Muscle layer of duodenum (tissue), 2 donors: Measurements from ENCODE around the gene VPS35L.
"Not testable (repeated sequence)": the region's sequence is repeated elsewhere in the genome, so short reads cannot be mapped to it uniquely, and the experiment has no call there.

Source experiments
- H3K27ac ChIP-seq: one replicate; pipeline ENCODE4 v1.7.0; 2013; ENCODE audit warnings: mild to moderate bottlenecking, low read length
- H3K27me3 ChIP-seq: one replicate; pipeline ENCODE4 v1.7.0; 2013; ENCODE audit warnings: low read depth, mild to moderate bottlenecking, control low read depth, low read length
- H3K36me3 ChIP-seq, 2 donors: one replicate each; pipeline ENCODE4 v1.7.0; 2013; ENCODE audit warnings: low read length in 2 of 2, control low read depth in 1 of 2, mild to moderate bottlenecking in 1 of 2; ENCODE audit not compliant: insufficient read depth in 2 of 2, control insufficient read depth in 1 of 2
- H3K4me1 ChIP-seq, 2 donors: one replicate each; pipeline ENCODE4 v1.7.0; 2013; ENCODE audit warnings: low read length in 2 of 2, mild to moderate bottlenecking in 2 of 2, control low read depth in 1 of 2, moderate library complexity in 1 of 2; ENCODE audit not compliant: insufficient read depth in 2 of 2, control insufficient read depth in 1 of 2
- H3K4me3 ChIP-seq, 2 donors: one replicate each; pipeline ENCODE4 v1.7.0; 2013; ENCODE audit warnings: low read length in 2 of 2, low read depth in 1 of 2, mild to moderate bottlenecking in 1 of 2
- H3K9me3 ChIP-seq, 2 donors: one replicate each; pipeline ENCODE4 v1.7.0; 2013; ENCODE audit warnings: low read length in 2 of 2, control low read depth in 1 of 2, mild to moderate bottlenecking in 1 of 2; ENCODE audit not compliant: control insufficient read depth in 1 of 2
- donor health status: healthy.

VPS35L gene

DNA sequence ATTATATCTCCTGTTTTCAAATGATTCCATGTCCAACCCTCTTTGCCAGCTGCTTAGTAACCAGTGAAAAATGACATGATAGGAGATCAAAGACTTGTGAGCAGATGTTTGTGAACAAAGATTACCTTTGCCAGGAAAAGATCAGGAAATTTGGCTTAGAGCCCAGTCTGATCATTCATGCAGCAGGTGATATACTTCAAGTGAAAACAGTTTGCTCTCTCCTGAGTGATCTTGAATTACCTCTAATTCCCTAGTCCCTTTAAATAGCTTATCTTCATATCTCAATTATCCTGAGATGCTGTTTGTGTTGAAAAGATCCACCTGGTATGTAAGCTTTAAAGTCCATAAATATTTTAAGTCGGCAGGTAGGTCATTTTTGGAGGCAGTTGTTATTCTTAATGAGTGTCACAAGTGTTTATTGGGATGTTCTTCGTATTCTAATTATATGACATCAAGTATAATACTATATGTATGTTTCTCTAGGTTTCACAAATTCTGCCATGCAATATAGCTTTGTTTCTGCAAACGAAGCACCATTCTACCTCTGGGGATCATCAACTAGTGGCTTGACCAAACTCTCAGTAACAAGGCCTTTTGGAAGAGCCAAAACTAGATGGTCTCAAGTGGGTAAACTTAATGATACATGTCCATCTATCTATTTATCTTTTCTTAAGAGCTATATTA lies 13.2 kb upstream of the VPS35L start:
- Histone ChIP-seq H3K4me1 (no peaks in the 10 kb centered on the region), H3K27me3 (no peaks in the 10 kb centered on the region), H3K9me3 (no peaks in the 10 kb centered on the region), H3K4me3 (no peak overlapping the region), H3K27ac (no peak overlapping the region), H3K36me3 (peaks cover 25 to 39% of the 10 kb centered on the region in 2 donors)

DNA sequence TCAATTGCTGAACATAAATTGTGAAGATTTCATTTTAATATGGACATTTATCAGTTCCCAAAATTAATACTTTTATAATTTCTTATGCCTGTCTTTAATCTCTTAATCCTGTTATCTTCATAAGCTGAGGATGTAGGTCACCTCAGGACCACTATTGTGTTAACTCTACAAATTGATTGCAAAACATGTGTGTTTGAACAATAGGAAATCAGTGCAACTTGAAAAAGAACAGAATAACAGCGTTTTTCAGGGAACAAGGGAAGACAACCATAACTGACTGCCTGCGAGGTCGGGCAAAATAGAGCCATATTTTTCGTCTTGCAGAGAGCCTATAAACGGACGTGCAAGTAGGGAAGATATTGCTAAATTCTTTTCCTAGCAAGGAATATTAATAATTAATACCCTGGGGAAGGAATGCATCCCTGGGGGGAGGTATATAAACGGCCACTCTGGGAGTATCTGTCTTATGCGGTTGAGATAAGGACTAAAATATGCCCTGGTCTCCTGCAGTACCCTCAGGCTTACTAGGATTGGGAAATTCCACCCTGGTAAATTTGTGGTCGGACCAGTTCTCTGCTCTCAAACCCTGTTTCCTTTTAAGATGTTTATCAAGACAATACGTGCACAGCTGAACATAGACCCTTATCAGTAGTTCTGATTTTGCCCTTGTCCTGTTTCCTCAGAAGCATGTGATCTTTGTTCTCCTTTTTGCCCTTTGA lies 12.1 kb upstream of the VPS35L start:
- H3K4me3 ChIP-seq, H3K9me3 ChIP-seq, H3K27me3 ChIP-seq, H3K27ac ChIP-seq, H3K4me1 ChIP-seq: not testable (repeated sequence)
- peaks cover 27 to 47% of the 10 kb centered on the region in 2 donors for H3K36me3 ChIP-seq

DNA sequence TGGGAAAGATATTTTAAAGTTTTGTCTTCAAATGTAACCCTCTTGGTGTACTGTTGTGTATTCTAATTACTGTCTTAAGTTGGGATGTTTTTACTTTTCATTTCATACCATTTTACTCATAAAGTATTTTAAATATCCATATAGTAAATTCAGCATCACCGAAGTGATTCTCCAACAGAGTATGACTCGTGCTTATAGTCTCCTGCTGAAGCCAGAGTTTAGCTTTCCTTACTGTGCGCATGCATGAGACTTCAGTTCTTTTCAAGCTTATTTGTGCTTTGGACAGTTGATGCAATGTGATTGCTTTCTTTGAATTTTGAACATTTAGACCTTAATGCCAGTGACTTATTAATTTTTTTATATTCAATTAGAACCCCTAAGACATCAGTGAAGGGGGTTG lies 7.4 kb upstream of the VPS35L start:
- no peak overlapping the region for H3K27ac ChIP-seq
- no peak overlapping the region for H3K4me3 ChIP-seq
- no peaks in the 10 kb centered on the region for H3K4me1 ChIP-seq
- H3K36me3 ChIP-seq: peaks cover 10 to 42% of the 10 kb centered on the region in 2 donors
- H3K27me3 ChIP-seq: no peaks in the 10 kb centered on the region
- no peaks in the 10 kb centered on the region for H3K9me3 ChIP-seq

DNA sequence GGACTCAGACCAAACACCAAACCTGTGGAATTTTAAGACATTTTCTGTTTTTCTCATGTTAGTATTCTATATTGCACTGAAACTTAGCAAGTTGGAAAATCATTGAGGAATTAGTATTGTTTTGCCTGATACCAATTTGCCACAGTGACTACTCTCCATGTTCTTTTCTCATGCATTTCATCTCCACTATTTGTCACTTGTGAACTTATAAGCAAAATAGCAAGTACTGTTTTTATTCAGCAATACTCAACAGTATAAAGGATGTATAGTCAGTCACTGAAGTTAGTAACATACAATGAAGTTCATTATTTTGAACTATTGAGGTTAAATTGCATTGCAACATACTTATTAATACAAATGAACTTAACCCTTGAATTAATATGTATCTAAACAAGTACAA lies 5.8 kb upstream of the VPS35L start:
- Histone ChIP-seq H3K27ac (no peak overlapping the region), H3K4me1 (no peaks in the 10 kb centered on the region), H3K9me3 (no peaks in the 10 kb centered on the region), H3K4me3 (no peak overlapping the region), H3K36me3 (peaks cover 10 to 37% of the 10 kb centered on the region in 2 donors), H3K27me3 (no peaks in the 10 kb centered on the region)

DNA sequence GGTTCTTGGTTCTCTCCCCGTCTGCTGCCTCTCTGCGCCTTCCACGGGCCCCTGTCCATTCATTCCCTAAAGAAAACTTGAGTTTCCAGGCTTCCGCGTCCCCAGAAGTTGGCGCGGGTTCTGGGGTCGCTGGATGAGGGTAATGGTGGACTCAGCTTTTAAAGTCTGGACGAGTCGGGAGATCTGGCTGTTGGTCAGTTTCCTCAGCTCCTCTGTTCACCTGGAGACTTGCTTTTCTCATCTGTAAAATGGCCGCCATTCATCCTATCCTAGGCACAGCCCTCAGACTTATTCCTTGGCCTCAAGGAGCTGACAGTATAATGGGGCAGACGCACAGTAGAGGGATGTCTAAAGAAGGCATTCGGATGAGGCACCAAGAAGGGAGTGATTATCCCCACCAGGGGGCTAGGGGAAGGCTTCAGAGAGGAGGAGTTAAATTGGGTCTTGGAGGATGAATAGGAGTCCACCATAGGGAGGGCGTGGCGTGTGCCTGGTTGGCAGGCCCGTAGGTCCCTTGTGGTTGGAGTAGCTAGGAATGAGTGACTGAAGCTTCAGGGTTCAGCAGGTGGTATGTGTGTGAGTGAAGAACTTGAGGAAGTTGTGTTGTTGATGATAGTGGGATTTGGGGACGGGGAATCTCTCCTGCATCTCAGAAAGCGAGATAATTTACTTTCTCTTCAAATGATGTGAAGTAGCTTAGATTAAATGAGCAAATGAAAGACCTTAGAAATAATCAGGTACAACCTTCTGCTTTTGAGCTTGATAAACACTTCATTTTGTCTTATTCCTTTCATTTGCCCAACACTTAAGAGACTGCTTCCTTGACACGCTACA lies 652 bp downstream of the VPS35L start:
- no peaks in the 10 kb centered on the region for H3K27me3 ChIP-seq

DNA sequence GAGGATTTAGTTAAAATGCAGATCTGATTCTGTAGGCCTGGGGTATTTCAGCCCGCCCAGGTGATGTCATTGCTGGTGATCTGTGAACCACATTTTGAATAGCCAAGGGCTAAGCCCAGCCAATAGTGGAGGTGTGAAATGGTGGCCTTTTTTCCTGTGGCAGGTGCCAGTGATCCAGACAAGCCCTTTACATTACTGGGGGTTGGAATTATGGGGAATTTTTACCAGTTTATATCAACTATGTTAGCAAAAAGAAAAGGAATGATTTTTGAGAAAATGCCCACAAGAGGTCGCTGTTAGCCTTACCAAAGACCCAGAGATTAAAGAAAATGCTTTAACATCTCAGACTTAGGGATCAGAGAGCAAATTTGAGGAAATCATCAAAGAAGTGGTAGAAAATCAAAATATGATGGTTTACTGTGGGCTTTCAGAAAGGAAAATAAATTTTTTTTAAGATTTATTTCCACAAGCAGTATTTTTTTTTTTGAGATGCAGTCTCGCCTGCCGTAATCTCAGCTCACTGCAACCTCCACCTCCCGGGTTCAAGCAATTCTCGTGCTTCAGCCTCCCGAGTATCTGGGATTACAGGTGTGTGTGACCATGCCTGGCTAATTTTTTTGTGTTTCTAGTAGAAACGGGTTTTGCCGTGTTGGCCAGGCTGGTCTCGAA lies 3.9 kb downstream of the VPS35L start:
- Histone ChIP-seq H3K9me3 (peaks cover 0 to 5% of the 10 kb centered on the region in 2 donors), H3K36me3 (peaks cover 0 to 5% of the 10 kb centered on the region in 2 donors), H3K4me1 (peaks cover 0 to 9% of the 10 kb centered on the region in 2 donors), H3K4me3 (no peak overlapping the region), H3K27me3 (no peaks in the 10 kb centered on the region), H3K27ac (no peak overlapping the region)

More for the DNA sequence above, 652 bp downstream of the VPS35L start:
- peak overlapping the region; percentile 95 for H3K27ac ChIP-seq
- peaks cover 0 to 6% of the 10 kb centered on the region in 2 donors for H3K36me3 ChIP-seq
- H3K4me1 ChIP-seq: peaks cover 0 to 9% of the 10 kb centered on the region in 2 donors
- peak overlapping the region; percentile 72 to 83 for H3K4me3 ChIP-seq
- no peaks in the 10 kb centered on the region for H3K9me3 ChIP-seq

DNA sequence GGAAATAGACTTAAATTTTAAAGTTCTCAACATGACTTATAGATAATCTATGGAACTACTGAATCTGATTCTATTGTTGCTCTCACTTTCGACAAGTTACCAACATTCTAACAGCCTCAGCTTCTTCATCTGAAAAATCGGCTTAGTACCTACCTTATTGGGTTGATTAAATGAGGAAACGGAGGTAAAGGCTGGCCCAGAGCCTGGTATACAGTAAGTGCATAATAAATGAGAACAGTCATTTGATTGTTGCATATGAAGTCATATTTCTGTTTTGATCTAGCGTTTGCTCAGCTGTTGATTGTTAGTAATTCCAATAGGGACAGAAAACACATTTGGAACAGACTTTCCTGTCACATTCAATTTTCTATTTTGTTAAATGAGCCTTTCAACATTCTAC lies 4.6 kb downstream of the VPS35L start:
- H3K9me3 ChIP-seq: peaks cover 0 to 5% of the 10 kb centered on the region in 2 donors
- no peaks in the 10 kb centered on the region for H3K27me3 ChIP-seq
- no peak overlapping the region for H3K4me3 ChIP-seq
- no peak overlapping the region for H3K27ac ChIP-seq
- peaks cover 4 to 11% of the 10 kb centered on the region in 2 donors for H3K36me3 ChIP-seq
- peaks cover 0 to 9% of the 10 kb centered on the region in 2 donors for H3K4me1 ChIP-seq

DNA sequence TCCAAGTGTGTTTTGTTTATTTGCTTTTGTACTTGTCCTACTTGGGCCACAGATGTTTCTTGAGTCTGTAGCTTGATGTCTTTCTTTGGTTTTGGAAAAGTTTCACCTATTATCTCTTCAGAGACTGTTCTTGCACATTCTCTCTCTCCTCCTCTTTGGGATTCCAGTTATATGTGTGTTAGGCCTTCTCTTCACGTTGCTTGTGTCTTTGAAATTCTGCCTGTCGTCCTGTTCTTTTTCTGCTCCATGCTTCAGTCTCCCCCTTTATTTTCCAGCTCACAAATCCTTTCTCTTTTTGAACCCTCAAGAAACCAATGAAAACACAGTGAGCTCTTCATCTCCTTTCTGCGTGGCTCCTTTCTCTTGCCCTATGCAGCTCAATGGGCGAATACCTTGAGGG lies 7.9 kb downstream of the VPS35L start:
- Histone ChIP-seq H3K36me3 (peaks cover 11 to 43% of the 10 kb centered on the region in 2 donors), H3K9me3 (peaks cover 0 to 5% of the 10 kb centered on the region in 2 donors), H3K4me3 (no peak overlapping the region), H3K27me3 (no peaks in the 10 kb centered on the region), H3K4me1 (no peaks in the 10 kb centered on the region), H3K27ac (no peak overlapping the region)

DNA sequence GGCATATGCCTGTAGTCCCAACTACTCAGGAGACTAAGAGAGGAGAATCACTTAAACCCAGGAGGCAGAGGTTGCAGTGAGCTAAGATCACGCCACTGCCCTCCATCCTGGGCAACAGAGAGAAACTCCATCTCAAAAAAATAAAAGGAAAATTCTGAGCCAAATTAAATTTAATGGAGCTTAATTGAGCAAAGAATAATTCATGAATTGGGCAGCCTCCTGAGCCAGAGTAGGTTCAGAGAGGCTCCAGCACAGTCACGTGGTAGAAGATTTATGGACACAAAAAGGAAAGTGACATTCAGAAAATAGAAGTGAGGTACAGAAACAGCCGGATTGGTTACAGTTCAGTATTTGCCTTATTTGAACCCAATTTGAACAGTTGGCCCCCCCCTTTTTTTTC lies 10.9 kb downstream of the VPS35L start:
- Histone ChIP-seq H3K27ac (no peak overlapping the region), H3K9me3 (peaks cover 0 to 5% of the 10 kb centered on the region in 2 donors), H3K27me3 (no peaks in the 10 kb centered on the region), H3K4me3 (no peak overlapping the region), H3K4me1 (no peaks in the 10 kb centered on the region), H3K36me3 (peaks cover 19 to 65% of the 10 kb centered on the region in 2 donors)

DNA sequence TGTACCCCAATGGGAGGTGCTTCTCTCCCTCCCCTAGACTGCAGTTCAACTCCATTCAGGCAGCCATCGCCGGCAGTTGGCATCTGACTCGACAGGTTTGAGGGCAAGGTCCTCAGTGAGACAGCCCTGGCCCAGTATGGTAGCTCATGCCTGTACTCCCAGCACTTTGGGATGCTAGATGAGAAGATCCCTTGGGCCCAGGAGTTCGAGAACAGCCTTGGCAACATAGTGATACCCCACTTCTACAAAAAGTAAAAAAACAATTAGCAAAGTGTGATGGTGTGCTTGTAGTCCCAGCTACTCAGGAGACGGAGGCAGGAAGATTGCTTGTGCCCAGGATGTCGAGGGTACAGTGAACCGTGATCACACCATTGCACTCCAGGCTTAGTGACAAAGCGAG lies 12.1 kb downstream of the VPS35L start:
- H3K4me1 ChIP-seq: no peaks in the 10 kb centered on the region
- peaks cover 21 to 74% of the 10 kb centered on the region in 2 donors for H3K36me3 ChIP-seq
- no peak overlapping the region for H3K4me3 ChIP-seq
- peaks cover 0 to 5% of the 10 kb centered on the region in 2 donors for H3K9me3 ChIP-seq
- H3K27me3 ChIP-seq: no peaks in the 10 kb centered on the region
- H3K27ac ChIP-seq: no peak overlapping the region

DNA sequence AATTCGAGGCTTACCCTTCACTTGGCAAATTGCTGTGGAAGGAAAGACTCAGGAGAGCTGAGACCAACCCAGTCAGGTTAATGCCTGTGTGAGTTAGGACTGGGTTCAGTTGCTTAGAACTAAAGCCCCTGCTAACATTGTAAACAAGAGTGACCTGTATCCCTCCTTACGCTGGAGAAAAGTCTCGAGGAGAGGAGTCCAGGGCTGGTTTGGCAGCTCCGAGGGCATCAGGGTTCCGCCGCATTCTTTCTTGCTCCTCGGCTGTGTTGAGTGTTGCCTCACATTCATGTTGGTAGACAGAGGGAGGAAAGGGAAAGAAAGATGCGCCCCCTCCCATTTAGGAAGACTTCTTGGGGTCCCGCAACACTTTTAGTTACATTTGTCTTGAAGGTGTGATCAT lies 18.5 kb downstream of the VPS35L start:
- Histone ChIP-seq H3K27ac (no peak overlapping the region), H3K36me3 (peaks cover 38 to 73% of the 10 kb centered on the region in 2 donors), H3K4me1 (peaks cover 0 to 7% of the 10 kb centered on the region in 2 donors), H3K27me3 (no peaks in the 10 kb centered on the region), H3K9me3 (no peaks in the 10 kb centered on the region), H3K4me3 (no peak overlapping the region)
